HG03575 (cell line): ENCODE results near the gene DDB1.

ENCODE experiments used
- ATAC-seq: cut with Tn5 transposase; IDR thresholded peaks from one replicate; pipeline ENCODE4 v1.9.1; 2021; ENCODE audit not compliant: unreplicated experiment, insufficient number of reproducible peaks, low FRiP score; ENCODE audit errors: extremely low read depth

DDB1 gene

GRCh38 chr11:61338783-61339489 lies 6.0 kb upstream of the DDB1 start:
- no peak for ATAC-seq

GRCh38 chr11:61337706-61338470 lies 5.0 kb upstream of the DDB1 start:
- no peak for ATAC-seq

- no peak for ATAC-seq
Measured at GRCh38 chr11:61336171-61336935, 3.4 kb upstream of the DDB1 start.

- no peak for ATAC-seq
Measured at GRCh38 chr11:61335355-61335710, 2.4 kb upstream of the DDB1 start.

- ATAC-seq, result no peak
Measured at GRCh38 chr11:61334434-61335354, 1.8 kb upstream of the DDB1 start.

- no peak for ATAC-seq
Measured at GRCh38 chr11:61333550-61334433, 887 bp upstream of the DDB1 start.

GRCh38 chr11:61332281-61332796 lies 566 bp downstream of the DDB1 start:
- no peak for ATAC-seq

- no peak for ATAC-seq
Measured at GRCh38 chr11:61331651-61332050, 1.3 kb downstream of the DDB1 start.

GRCh38 chr11:61329871-61330270 lies 3.0 kb downstream of the DDB1 start:
- no peak for ATAC-seq

GRCh38 chr11:61328351-61328750 lies 4.6 kb downstream of the DDB1 start:
- no peak for ATAC-seq

- no peak for ATAC-seq
Measured at GRCh38 chr11:61327669-61328071, 5.2 kb downstream of the DDB1 start.

GRCh38 chr11:61325649-61326414 lies 7.1 kb downstream of the DDB1 start:
- no peak for ATAC-seq

- no peak for ATAC-seq
Measured at GRCh38 chr11:61315260-61315659, 17.6 kb downstream of the DDB1 start.

GRCh38 chr11:61310749-61311148 lies 22.2 kb downstream of the DDB1 start:
- ATAC-seq, result no peak

GRCh38 chr11:61309739-61310138 lies 23.2 kb downstream of the DDB1 start:
- no peak for ATAC-seq

GRCh38 chr11:61309141-61309540 lies 23.8 kb downstream of the DDB1 start:
- ATAC-seq, result no peak

- ATAC-seq, result no peak
Measured at GRCh38 chr11:61307354-61307753, 25.6 kb downstream of the DDB1 start.
